ENCODE data around the gene CELA3B.
"Not testable (repeated sequence)": the region's sequence is repeated elsewhere in the genome, so short reads cannot be mapped to it uniquely, and the experiment has no call there.

CELA3B gene

DNA sequence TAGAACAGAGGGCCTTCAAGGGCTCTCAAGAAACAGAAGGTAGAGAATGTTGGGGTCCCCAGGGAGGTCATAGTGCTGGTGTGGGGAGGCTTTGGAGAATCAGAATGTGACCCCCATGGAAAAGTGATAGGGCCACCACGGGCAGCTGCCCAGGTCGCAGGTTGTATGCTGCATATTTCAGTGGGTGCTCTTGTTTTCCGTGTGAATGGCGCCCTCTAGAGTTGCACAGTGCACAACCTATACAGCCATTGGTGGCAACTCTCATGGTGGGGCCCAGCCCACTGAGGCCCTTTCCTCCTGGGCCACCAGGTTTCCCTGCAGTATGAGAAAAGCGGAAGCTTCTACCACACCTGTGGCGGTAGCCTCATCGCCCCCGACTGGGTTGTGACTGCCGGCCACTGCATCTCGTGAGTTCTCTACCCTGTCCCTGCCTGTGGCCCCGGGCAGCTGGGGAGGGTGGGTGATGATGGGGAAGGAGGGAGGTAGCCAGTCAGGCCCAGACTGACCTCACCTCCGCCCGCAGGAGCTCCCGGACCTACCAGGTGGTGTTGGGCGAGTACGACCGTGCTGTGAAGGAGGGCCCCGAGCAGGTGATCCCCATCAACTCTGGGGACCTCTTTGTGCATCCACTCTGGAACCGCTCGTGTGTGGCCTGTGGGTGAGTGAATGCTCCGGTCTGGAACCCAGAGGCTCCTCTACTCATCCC lies 3.8 kb downstream of the CELA3B start:
- DNase-seq (ENCODE audit: low spot score): not testable (repeated sequence)

GRCh38 chr1:21981253-21981652 lies 4.4 kb downstream of the CELA3B start:
- DNase-seq (ENCODE audit: low spot score): not testable (repeated sequence)

- not testable (repeated sequence) for DNase-seq (ENCODE audit: low spot score)
Measured at GRCh38 chr1:21982122-21982521, 5.3 kb downstream of the CELA3B start.

DNA sequence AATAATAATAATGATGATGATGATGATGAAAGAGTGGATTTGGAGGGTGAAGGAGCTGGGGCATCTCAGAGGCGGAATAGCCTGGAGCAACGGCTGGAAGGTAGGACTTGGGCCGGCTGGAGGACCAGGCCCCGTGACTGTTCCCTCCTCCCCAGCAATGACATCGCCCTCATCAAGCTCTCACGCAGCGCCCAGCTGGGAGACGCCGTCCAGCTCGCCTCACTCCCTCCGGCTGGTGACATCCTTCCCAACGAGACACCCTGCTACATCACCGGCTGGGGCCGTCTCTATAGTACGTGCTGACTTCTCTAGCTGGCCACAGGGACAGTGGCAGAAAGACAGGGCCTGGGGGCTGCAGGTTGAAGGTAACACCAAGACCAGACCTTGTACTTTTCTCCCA lies 6.7 kb downstream of the CELA3B start:
- DNase-seq (ENCODE audit: low spot score): not testable (repeated sequence)

DNA sequence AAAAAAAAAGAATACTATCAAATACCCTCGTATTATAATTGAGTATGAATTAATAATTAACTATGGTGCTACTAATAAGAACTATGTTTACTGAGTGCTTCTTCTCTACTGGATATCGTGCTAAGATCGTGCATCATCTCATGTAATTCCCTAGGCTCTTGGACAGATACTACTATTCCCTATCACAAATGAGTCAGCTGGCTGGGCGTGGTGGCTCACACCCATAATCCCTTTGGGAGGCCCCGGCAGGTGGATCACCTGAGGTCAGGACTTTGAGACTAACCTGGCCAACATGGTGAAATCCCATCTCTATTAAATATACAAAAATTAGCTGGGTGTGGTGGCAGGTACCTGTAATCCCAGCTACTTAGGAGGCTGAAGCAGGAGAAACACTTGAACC lies 9.1 kb downstream of the CELA3B start:
- DNase-seq (ENCODE audit: low spot score): not testable (repeated sequence)

DNA sequence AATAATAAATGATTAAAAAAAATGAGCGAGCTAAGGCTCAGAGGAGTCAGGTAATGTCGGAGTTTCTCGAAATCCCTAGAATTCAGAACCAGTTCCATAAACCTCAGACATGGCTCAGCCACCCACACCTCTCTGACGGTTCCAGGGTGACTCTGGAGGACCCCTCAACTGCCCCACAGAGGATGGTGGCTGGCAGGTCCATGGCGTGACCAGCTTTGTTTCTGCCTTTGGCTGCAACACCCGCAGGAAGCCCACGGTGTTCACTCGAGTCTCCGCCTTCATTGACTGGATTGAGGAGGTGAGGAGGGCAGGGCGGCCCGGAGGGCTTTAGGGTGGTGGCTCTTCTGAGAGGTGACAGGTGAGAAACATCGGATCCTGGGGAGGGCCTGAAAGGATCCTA lies 9.6 kb downstream of the CELA3B start:
- not testable (repeated sequence) for DNase-seq (ENCODE audit: low spot score)

DNA sequence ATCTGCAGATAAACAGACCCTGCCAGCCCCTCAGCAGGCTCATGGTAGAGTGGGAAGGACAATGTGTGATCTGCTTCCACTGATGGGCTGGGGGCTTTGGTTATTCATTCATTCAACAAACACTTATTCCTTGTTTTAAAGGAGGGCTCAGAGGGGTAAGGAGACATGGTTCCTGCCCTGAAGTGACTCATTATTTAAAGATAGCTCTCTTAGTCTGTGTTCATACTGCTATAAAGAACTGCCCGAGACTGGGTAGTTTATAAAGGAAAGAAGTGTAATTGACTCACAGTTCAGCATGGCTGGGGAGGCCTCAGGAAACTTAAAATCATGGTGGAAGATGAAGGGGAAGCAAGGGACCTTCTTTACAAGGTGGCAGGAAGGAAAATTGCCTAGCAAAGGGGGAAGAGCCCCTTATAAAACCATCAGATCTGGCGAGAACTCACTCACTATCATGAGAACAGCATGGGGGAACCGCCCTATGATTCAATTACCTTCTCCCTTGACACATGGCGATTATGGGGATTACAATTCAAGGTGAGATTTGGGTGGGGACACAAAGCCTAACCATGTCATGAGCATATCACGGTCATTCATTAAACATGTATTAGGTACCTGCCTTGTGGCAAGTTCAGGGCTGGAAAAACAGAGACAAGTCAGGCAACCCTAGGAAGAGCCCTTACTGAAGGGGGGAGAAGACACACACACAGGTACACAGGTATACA lies 13.0 kb downstream of the CELA3B start:
- not testable (repeated sequence) for DNase-seq (ENCODE audit: low spot score)

- not testable (repeated sequence) for DNase-seq (ENCODE audit: low spot score)
Measured at GRCh38 chr1:21992186-21992585, 15.4 kb downstream of the CELA3B start.

DNA sequence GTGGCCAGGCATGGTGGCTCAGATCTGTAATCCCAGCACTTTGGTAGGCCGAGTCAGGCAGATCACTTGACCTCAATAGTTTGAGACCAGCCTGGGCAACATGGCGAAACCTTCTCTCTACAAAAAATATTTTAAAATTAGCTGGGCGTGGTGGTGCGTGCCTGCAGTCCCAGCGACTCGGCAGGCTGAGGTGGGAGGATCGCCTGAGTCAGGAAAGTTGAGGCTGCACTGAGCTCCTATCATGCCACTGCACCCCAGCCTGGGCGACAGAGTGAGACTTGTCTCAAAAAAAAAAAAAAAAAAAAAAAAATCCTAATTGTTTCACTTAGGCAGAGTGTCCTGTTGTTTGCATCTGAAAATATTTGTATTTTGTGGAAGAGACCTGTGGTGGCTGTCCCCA lies 17.9 kb downstream of the CELA3B start:
- DNase-seq (ENCODE audit: low spot score): not testable (repeated sequence)

DNA sequence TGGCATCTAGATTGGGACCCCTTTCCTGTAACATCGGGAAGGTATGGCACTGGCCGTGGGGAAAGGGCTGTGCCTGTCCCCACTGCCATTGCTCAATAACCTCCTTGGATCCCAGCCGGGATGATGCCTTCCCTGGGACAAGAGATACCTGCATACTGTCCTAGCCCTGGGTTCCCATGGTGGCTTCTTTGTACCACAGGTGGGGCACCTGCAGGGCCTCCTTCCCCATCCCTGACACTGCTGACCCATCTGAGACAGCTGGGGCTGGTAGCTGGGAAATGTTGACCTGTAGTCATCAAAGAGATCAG lies 19.8 kb downstream of the CELA3B start:
- DNase-seq (ENCODE audit: low spot score): not testable (repeated sequence)

DNA sequence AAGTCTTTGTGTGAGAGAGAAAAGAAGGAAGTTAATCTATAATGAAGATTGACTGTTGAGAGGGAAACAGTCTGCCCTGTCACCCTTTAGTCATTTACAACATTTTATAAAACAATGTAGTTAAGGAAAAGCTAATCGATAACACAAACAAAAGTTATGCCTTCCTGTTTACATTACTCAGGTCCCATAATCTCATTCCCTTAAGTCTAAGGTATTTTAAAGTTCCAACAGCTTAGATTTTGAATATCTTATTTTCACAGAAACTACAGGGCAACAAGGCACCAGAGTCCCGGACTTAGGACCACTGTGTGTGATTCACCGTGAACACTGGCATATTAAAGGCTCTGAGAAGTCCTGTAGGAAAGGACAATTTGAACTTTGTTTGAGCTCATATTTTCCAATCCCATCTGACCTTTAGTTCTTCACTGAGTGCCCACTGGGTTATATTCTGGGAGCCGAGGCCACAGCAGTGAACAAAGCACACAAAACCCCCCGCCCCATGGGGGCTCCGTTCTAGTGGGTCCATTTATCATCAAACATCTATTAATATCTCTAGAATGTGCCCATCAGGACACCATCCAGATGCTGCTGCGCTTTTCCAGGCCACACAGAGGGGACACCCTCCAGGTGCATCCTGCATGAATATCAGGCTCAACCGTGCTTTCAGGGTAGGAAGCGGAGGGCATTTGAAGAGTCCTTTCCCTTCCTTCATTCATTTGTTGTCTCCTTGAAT lies 21.2 kb downstream of the CELA3B start:
- peak; percentile 48 for DNase-seq (ENCODE audit: low spot score)

DNA sequence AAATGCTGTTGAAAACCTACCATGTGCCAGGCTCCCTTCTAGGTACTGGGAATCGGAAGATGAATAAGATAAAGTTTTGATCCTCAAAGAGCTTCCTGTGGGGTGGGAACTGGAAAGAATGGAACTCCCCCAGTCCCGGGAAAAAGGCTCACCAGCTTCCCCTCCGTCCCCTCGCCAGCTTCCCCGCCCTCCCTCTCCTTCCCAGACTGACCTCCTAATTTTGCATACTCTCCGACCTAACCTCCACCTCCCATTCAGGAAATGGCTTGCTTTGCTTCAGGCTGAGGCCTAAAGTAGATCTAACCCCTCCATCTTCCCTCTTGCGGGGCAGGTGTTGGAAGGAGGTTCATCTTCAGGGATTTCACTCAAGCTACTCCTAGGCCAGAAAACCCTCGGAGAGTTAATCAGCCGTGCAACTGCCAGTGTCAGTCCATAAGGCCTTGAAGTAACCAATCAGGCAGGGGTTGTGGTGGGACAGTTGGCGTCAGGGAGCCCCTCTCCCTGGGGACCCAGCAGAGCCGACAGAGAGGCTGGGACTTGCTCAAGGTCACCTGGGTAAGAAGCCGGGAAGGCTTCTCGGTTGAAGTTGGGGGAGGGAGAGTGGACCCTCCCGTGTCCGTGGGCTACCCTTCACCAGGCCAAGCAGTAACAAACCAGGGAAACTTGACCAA lies 21.9 kb downstream of the CELA3B start:
- not testable (repeated sequence) for DNase-seq (ENCODE audit: low spot score)

- not testable (repeated sequence) for DNase-seq (ENCODE audit: low spot score)
Measured at GRCh38 chr1:21999645-22000044, 22.8 kb downstream of the CELA3B start.

GRCh38 chr1:22001409-22001808 lies 24.6 kb downstream of the CELA3B start, which contains the start of gene CELA3A:
TSS of gene CELA3A (plus strand) at chr1:22001657. CDS start at chr1:22001675, 18 bp downstream.
- no peak for DNase-seq (ENCODE audit: low spot score)

DNA sequence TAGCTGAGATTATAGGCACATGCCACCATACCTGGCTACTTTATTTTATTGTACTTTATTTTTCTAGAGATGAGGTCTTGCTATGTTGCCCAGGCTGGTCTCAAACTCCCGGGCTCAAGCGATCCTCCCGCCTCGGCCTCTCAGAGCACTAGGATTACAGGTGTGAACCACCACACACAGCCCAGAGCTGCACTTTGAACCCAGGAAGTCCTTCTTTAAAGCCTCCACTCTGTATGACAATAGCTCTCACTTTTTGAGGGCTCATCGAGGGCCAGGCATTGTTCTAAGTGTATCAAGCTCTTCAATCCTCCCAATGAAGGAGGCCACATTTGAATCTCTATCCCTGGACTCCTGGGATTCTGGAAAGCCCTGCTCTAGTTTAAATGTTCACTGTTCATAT lies 25.6 kb downstream of the CELA3B start:
- not testable (repeated sequence) for DNase-seq (ENCODE audit: low spot score)

DNA sequence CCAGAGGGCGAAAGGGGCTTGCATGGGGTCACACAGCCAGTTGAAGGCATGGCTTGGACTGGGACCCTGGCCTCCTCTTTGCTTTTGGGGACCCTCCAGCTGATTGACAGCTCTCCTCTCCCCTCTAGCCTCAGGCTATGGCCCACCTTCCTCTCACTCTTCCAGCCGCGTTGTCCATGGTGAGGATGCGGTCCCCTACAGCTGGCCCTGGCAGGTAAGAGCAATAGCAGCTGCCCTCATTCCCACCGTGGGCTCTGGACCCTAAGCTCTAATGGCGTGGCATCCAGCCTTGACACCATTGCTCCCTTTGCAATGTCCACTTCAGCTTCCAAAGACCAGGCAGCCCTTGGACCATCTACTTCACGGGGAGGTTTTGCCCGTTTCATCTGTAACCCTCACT lies 26.1 kb downstream of the CELA3B start:
- not testable (repeated sequence) for DNase-seq (ENCODE audit: low spot score)

GRCh38 chr1:22003959-22004358 lies 27.1 kb downstream of the CELA3B start:
- not testable (repeated sequence) for DNase-seq (ENCODE audit: low spot score)

GRCh38 chr1:22005261-22006149 lies 28.7 kb downstream of the CELA3B start:
- DNase-seq (ENCODE audit: low spot score): not testable (repeated sequence)

DNA sequence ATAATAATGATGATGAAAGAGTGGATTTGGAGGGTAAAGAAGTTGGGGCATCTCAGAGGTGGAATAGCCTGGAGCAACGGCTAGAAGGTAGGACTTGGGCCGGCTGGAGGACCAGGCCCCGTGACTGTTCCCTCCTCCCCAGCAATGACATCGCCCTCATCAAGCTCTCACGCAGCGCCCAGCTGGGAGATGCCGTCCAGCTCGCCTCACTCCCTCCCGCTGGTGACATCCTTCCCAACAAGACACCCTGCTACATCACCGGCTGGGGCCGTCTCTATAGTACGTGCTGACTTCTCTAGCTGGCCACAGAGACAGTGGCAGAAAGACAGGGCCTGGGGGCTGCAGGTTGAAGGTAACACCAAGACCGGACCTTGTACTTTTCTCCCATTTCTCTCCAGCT lies 29.9 kb downstream of the CELA3B start:
- DNase-seq (ENCODE audit: low spot score): not testable (repeated sequence)

DNA sequence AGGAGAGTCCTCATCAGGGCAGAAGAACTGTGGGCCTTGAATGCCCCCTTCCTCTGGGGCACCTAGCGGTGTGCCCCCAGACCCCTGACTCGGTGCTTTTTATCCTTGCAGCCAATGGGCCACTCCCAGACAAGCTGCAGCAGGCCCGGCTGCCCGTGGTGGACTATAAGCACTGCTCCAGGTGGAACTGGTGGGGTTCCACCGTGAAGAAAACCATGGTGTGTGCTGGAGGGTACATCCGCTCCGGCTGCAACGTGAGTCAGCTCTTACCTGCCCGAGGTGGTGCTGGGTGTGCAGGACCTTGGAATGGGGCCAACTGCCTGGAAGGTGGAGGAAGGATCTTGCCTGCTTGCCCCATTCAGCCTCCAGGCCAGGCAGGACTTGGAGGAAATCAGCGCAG lies 30.4 kb downstream of the CELA3B start:
- DNase-seq (ENCODE audit: low spot score): not testable (repeated sequence)

DNA sequence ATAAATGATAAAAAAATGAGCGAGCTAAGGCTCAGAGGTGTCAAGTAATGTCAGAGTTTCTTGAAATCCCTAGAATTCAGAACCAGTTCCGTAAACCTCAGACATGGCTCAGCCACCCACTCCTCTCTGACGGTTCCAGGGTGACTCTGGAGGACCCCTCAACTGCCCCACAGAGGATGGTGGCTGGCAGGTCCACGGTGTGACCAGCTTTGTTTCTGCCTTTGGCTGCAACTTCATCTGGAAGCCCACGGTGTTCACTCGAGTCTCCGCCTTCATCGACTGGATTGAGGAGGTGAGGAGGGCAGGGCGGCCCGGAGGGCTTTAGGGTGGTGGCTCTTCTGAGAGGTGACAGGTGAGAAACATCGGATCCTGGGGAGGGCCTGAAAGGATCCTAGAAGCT lies 32.7 kb downstream of the CELA3B start:
- not testable (repeated sequence) for DNase-seq (ENCODE audit: low spot score)

Data from LoVo (cell line).